Inferior parietal cortex (tissue), 1 donor: ENCODE measurements around the gene RBMS1.
"Not testable (repeated sequence)": the region's sequence is repeated elsewhere in the genome, so short reads cannot be mapped to it uniquely, and the experiment has no call there.

Experiments
- DNase-seq: peaks from one replicate; pipeline ENCODE4 v3.0.0-alpha.2; 2016; ENCODE audit errors: extremely low spot score

The RBMS1 gene

GRCh38 chr2:160384791-160385190 is 108.8 kb downstream of the RBMS1 start:
- DNase-seq: no peak

DNA sequence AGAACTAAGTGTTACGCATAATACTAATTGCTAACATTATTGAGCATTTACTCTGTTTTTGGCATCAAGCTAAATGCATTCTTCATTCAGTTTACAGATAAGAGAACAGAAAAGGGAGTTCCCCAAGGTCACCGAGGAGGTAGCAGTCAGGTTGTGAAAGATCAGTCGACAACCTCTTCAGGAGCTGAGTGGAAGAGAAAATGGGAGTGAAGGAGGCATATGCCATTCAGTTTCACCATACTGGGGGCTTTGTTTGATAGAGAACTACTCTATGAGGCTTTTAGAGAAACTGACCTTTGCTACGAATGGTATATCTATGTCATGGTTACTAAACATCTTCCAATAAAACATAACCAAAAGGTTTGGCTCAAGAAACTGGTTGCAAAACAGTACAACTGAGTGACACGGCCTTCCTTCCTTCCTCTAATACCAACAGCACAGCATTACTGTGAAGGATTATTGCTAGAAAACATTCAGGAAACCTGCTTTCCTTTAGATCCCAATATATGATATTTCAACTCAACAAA is 112.1 kb downstream of the RBMS1 start:
- no peak for DNase-seq

DNA sequence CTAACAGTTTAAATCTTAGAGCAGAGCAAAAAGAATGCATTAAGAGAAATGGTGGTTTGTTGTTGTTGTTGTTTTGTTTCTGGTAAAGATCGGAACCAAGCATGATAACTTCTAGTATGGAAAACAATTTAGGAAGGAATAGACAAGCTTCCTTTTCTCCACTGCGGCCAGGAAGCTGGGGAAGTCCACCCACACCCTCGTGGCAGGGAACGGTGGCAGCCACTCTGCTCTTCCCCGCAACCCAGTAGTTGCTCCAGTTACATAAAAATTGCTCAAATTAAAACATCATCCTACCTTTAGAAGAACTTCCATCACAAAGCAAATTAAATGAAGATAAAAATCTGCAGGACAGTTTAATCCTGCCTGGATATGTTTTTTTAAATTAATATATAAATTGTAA is 113.0 kb downstream of the RBMS1 start:
- DNase-seq: no peak

DNA sequence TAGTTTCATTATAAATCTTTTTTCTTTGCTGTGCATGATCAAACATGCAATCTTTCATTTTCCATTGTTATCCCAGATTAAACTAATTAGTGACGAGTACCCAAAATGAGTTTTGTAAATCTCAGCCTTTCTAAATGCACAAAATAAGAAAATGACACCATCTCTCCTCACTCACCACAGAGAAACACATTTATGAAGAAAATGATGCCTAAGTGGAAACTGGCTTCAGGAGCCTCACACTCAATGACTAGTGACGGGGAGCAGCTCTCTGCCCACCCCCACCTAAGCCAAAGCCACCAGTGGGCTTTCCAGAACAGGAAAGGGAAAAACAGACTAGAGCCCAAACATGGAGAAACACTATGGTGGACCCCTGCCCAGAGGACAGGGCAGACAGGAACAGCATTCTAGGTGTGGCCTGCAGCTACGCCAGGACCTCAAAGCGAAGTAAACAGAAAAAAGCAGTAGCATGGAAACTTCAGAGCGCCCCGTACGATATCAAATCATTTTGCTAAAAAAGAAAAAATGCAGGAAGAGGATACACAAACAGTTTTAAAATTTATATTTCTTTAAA is 113.5 kb downstream of the RBMS1 start:
- DNase-seq: no peak

DNA sequence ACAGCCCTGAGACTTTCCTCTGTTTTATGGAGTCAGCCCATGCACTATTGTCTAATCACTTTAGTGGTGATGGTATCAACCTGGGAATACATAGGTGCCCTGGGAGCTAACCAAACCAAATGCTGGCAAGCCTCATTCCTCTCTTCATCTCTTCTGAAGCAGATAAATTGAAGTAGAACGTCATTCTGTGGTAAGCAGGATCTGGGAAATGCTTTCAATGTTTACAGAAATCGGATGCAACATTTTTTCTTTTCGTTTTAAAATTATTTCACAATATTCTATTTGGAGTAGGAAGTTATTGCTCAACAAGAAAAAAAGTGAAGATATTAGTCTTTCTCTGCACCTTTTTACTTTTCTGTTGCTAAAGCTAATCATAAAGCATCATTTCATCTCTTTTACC is 114.2 kb downstream of the RBMS1 start:
- DNase-seq: no peak

DNA sequence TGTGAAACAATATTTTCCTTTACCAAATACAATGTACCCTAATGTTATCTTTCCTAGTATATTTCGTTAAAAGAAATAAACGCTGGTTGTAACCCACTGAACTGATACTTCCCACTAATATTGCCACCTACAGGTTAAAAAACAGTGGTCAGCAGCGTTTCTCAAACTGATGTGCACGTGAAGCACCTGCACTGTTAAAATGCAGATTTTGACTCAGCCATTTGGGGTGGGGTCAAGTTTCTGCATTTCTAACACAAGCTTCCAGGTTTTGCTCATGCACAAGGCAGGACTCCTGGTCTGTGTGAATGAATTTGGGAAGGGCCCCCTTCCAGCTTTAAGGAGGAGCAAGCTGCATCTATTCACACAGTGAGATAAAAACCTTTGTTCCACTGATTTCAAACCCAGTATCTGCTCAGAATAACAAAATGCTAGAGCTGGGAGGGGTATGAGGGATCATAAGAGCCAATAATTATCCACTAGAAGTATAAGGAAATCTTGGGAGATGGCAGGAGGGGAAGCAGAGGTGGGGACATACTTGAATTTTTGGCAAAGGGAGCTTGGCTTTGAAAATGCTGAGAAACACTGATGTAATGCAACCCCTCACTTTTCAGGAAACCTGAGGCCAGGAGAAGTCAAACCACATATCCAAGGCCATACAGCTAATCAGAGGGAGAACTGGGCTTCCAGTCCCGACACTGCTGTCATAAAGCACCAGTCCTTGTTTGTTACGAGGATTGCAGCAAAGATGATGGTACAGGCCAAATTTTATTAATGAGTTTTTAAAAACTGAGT is 116.2 kb downstream of the RBMS1 start:
- no peak for DNase-seq

DNA sequence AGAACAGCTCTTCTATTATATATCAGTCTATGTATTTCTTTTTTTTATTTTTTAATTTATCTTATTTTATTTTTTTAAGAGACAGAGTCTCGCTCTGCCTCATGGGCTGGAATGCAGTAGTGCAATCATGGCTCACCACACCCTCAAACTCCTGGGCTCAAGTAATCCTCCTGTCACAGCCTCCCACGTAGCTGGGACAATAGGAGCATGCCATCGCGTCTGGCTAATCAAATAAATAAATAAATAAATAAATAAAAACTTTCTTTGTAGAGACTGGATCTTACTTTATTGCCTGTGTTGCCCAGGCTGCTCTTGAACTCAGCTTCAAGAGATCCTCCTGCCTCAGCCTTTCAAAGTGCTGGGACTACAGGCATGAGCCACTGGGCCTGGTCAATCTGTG is 117.0 kb downstream of the RBMS1 start:
- DNase-seq: no peak

- no peak for DNase-seq
Observed at GRCh38 chr2:160375802-160376469, 117.7 kb downstream of the RBMS1 start.

- no peak for DNase-seq
Observed at GRCh38 chr2:160375037-160375436, 118.6 kb downstream of the RBMS1 start.

DNA sequence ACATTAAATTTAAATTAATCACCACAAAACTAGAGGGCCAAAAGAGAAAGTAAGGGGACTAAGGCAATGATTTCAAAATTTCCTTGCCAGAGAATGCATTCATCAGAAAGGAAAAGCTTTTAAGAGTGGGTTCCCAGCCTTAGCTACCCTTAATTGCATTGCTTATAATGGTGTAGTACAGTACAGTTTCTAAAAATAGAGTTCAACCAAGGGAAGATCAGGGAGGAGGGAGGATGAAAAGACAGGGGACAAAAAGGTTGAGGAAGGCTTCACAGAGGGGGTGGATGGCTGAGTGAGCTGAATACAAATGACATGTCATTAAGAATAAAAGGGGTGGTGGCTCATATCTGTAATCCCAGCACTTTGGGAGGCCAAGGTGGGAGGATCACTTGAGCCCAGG is 119.9 kb downstream of the RBMS1 start:
- no peak for DNase-seq

DNA sequence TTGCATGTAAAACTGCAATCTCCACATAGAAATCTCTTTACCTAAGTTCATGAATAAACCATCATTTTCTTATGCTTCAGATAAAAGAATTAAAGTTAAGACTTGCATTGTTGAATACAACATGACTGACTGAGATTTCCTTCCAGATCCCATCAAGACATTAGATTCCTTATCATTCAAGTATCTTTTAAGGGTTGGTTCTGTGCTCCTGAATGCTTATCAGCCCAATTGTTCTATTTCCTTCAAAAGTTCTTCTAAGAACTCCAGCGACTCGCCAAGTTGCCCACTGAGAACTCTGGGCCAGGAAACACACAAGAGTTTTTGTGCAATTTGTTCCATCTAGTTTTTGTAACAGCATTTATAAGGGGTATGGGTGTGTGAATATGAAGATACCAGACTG is 120.3 kb downstream of the RBMS1 start:
- DNase-seq: no peak

DNA sequence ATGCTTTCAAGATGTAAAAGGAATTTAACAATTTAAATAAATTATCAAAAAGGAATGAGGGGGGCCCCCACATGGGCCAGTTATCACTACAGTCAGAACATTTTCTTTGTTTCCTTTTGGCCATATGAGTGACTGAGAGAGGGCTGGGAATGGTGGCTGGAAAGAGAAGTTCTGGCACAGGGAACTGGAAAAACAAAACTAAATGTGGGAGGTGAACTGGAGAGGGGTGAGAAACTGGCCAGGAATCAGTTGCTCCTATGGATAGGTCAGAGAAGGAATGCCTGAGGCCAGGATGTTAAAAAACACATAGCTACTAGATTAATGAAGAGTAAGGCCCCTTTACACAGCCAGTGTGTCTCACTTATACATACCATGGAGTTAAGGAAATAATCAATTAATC is 121.0 kb downstream of the RBMS1 start:
- DNase-seq: no peak

GRCh38 chr2:160372010-160372356 is 121.6 kb downstream of the RBMS1 start:
- no peak for DNase-seq

DNA sequence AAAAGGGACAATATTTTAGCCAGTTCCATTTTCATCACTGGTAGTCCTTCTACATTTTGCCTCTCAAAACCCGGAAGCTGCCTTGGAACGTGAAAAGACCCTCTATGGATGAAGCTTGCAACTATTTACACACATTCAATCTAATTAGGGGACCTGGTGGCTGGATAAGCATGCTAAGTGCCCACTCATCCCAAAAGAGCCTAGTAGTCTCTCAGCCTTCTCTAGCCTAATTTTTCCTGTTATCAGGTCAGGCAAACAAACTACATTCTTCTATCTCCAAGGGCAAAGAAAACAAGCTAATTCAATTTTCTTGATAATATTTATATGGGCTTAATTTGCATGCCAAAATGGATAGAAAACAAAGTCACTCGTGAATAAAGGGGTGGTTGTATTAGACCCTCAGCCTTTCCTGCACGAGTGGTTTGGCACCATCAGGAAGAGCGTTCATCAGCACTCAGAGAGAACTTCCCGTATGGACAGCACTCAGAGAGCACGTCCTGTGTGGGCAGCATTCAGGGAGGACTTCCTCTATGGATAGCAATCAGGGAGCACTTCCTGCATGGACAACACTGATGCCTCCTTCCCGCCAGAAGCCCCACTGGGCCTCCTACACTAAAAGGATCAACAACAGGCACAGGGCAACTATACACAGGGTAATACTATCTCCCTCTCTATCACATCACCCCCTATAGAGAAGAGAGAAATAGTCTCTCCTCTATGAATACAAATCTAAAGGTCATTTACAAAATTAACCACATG is 122.2 kb downstream of the RBMS1 start:
- DNase-seq: no peak

DNA sequence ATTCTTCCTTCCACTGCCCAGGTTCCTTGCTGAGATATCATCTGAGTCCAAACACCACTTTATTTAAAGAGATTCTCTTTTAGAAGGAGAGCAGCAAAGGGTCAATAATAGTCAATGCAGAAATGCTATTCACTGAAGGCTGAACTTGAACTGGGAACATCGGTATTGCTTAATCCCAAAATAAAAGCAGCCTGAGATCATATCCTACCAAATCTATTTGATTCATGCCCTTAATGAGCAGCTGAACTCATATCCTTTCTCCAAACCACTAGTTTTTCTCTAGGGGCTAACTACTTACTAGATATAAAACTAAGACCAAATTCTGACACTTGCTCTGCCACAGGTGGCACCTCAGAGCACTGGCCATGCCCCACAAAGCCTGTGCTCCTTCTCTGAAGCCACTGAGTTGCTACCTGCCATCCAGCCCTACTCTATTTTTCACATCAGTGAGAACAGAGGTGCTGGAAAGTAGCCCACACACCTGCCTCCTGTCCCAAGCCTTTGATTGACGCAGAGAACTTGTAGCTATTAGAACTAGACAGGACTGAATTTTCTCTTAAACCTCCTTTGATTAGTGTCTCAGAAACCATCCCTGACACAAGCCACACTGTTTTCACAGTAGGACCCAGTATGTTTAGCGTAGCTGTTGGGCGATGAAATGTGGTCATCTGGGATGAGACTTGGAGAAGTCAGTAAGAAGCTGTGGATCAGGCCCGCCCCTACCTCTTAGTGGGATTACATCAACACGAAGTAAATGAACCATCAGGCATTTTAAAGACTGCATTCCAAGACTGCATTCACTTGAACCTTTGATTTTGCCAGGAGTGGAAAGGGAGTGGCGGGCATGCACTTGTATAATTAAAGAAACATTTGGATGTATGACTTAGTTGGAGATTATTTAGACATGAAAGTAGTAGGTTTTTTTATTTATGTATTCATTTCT is 124.3 kb downstream of the RBMS1 start:
- no peak for DNase-seq

- DNase-seq: no peak
Observed at GRCh38 chr2:160367887-160368286, 125.7 kb downstream of the RBMS1 start.

DNA sequence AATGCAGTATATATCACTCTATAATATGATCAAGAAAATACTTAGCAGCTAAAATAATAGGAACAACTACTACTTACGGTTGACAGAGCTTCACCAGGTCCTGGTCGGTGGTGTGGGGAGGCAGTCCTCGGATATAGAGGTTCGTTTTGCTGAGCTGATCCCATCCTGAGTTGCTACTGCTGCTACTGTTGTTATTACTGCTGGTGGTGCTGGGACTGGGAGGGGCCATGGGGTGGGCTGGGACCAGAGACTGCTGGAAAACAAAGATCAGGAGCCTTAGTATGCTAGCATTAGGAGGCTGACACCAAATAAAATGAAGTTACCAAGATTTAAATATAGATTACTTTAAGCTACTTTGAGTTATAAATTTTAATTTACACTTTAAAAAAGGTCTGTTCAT is 126.5 kb downstream of the RBMS1 start:
- DNase-seq: not testable (repeated sequence)

DNA sequence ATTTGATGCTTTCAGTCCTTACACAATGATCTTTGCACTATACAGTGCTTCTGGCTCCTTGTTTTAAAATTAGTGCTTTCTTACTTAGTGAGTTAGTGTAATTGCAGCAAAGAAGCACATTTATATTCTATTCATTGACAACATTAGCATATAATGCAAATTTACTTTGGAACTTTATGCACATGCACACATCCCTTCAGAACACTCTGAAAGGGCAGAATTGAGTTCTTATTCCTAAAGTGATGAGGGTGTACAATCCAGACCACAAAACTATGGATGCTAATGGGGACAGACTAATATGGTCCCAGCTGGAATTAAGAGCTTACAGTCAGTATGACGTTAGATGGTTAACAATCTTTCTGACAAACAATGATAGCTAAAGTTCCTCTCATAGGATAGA is 127.1 kb downstream of the RBMS1 start:
- DNase-seq: no peak

DNA sequence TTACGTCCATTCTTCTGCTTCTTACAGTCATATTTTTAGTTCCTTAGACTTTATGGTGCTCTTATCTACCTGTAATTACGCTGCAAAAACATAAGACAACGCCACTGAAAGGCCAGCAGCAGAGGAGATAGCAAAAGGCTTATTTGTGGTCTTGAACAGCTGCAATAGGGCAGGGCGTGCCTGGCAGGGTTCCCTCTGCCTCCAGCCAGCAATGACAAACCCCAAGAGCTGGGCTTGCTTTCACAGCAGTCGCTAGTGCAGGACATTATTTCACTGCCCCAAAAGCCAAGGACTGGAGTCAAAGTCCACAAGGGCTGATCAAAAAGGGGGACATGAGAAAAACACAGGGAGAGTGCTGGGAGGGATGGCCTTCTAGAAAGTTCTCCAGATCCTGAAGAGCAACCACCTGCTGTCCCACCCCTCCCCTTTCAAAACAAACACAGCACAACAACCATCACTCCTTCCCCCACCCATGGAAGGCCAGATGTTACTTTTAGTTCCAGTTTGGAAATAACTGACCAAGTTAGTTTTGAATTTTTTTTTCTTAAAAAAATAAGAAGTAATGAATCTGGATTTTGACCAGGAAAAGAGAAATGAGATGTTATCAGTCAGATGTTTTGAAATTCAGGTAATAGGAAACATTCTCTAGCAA is 127.8 kb downstream of the RBMS1 start:
- no peak for DNase-seq

GRCh38 chr2:160364364-160364763 is 129.2 kb downstream of the RBMS1 start:
- no peak for DNase-seq

GRCh38 chr2:160363961-160364360 is 129.6 kb downstream of the RBMS1 start:
- no peak for DNase-seq
